H1 (cell line): Measurements from ENCODE around the gene GATD1. TPM values are rescaled to one million over a fixed set of nuclear protein-coding genes. Genes with fewer than 3 reads are reported as not detected.

Experiments
- SIRT6 ChIP-seq: IDR thresholded peaks from one replicate; pipeline ENCODE4 v1.7.1; 2012; ENCODE audit warnings: low read length, inconsistent platforms
- polyA plus RNA-seq, 7 experiments: library from polyadenylated mRNA; depleted of rRNA in 3 of 7; stranded (reverse) in 5 of 7; unstranded in 2 of 7; fragments of >200 nt in 5 of 7; fragments of 200-250 nt in 2 of 7; gene quantifications; 1 replicate in 5 of 7; 2 replicates in 1 of 7; 4 replicates in 1 of 7; pipeline versions ENCODE4 v1.2.1 to v1.2.3, GENCODE V29; 2011 to 2013; ENCODE audit warnings: missing spikeins in 2 of 7, mixed read lengths in 2 of 7
- total RNA-seq: library from RNA; stranded (reverse); fragmentation: NEBNext Ultra II Directional; extraction: Animal tissue kit (Norgen Biotek cat#: 25700); gene quantifications from 2 replicates; pipeline ENCODE4 v1.2.1, GENCODE V29; 2021

The GATD1 gene
- total and polyA plus RNA-seq, 2 of the 8 experiments (the other 6 are each of a cell fraction or from before 2014, with no cell fraction given) = 47.5 to 54.8 TPM

- no peak for TF ChIP-seq SIRT6
Measured at GRCh38 chr11:771617-772204, 5.6 kb downstream of the GATD1 start (continued).
